Stimulated activated CD8-positive, alpha-beta memory T cell treated with anti-CD3 and anti-CD28 coated beads, Interleukin-12 subunit alpha, Interleukin-12 subunit beta, amount 100 ng/mL, for 24 hours (primary cell): ENCODE data around the gene HSPA12A.

Experiments used
- DNase-seq: peaks from one replicate; pipeline ENCODE4 v3.0.0-alpha.2; 2020; ENCODE audit errors: extremely low read depth

Gene HSPA12A, protein sequence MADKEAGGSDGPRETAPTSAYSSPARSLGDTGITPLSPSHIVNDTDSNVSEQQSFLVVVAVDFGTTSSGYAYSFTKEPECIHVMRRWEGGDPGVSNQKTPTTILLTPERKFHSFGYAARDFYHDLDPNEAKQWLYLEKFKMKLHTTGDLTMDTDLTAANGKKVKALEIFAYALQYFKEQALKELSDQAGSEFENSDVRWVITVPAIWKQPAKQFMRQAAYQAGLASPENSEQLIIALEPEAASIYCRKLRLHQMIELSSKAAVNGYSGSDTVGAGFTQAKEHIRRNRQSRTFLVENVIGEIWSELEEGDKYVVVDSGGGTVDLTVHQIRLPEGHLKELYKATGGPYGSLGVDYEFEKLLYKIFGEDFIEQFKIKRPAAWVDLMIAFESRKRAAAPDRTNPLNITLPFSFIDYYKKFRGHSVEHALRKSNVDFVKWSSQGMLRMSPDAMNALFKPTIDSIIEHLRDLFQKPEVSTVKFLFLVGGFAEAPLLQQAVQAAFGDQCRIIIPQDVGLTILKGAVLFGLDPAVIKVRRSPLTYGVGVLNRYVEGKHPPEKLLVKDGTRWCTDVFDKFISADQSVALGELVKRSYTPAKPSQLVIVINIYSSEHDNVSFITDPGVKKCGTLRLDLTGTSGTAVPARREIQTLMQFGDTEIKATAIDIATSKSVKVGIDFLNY

DNA sequence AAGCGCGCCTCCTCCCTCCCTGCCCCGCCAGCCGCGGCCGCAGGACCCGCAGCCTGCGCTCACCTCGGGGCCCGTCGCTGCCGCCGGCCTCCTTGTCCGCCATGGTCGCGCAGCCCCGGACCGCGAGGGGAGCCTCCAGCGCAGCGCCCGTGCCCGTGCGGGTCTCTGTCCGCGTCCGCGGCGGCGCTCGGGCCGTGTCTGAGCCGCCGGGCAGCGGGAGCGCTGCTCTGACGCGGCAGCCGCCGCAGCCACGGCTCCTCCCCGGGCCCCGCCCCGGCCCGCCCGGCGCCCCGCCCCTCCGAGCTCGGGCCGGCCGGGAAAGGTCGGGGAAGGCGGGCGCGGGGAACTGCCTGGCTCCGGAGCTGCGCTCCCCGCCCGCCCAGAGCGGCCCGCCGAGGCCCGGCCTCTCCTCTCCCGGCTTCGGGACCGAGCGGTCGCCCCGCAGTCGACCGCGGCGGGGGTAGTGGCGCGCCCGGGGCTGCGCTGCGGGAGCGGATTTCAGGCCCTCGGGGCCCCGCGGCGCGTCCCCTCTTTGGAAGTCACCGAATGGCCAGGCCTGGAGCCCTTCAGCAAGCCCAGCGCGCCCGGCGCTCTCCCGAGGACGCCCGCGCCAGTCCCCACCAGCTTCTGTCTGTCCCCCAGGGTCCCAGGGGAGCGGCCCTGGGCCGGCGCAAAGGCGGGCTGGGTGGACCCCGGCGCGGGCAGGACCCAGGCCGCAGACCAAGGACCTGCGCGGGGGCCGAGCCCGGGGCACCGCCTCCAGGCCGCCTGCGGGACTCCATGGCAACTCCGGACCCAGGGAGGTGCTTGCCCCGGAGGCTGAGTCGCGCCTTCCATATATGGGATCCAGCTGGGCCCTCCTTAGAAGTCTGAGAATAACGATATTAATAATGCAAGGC, at the start of gene HSPA12A:
HSPA12A (minus strand) TSS at position 200 of the 899 bp plus-strand sequence; CDS start at position 103, 97 bp downstream.
- DNase-seq, result no peak

DNA sequence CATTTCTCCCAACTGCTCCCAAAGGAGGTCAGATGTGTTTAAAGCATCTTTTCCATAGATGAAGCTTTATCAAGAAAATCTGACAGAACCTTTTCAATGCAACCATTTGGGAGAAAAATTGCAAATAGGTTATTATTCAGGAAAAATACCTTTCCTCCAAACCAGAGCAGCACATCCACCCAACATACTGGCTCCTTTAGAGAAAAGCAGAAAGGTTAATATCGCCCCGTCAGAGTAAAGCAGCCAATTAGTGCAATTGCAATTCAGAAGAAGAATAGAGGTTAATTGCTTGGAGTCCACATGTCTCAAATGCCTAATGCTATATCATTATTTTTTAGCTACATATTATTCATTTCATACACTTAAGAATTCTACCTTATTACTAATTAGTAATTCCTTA, 48.9 kb upstream of the HSPA12A start:
- no peak for DNase-seq

DNA sequence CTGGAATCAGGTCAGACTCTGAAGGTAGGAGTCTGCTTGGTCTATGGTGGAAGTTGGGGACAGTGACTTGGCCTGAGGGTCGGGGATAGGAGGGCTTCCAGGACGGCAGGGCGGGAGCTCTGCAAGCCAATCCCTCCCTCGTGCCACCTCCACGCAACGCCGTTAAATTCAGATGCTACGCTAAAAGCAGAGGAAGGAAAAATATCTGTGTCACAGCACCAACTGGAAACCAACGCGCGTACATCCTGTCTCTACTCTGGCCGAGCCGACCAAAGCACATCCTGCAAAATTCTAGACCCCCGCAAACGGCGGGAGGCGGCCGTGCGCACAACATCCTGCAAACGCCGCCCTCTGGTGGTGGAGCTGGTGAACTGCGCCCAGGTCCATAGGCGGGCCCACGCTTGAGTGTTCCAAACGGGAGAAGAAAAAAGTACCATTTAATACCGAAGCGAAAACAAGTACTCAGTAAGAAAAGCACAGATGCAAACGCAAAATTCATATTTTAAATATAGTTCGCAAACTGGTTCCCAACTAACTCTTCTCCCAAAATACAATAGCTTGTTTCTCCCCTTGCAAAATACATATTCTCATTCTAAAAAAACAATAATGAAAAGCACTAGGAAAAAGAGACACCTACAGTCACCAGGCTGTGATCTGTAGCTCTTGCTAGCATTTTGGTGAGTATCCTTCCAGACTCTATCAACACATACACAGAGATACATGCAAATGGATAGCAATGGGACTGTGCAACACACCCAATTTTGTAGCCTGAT, 45.7 kb upstream of the HSPA12A start:
- DNase-seq, result peak; percentile 49

DNA sequence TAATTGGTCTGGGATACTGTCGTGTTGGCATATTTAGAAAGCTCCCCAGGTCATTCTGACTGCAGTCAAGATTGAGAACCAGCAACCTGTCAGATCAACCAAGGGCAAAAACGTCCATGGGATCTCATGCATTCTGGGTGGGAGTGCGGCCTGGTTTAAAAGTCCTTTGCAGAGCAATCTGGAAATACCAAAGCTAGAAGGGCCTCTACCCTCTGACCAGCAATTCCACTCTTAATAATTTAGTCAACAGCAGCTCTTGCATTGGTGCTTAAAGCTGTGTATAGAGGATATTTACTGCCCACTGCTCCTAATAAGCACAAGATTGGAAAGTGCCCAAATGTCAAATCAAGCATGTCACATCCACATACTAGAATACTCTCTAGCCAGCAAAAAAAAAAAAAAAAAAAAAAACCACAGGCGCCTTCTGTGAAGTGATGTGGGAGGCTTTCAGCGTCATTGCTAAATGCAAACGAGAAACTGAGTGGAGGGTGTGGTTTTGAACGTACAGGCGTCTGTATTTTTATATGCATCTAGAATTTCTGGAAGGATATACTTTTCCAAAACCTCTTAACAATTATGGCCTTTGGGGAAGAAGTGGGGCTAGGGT, 44.8 kb upstream of the HSPA12A start:
- no peak for DNase-seq

DNA sequence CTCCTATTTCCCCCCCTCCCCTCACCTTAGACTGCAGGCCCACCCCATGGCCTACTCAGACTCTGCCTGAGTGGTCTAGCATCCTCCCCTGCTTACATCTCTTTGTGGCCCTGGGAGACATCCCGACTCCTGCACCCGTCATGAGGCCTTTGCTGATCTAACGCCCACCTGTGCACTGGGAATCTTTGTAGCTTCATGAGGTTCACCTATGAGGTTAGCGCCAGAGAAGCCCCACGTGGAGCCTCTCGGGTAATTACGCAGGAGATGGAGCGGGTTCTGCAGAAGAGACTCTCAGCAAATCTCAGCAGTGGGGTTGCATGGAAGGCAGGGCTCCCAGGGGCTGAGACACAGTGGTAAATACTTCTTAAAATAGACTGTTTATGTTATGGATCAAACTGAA, 43.5 kb upstream of the HSPA12A start:
- no peak for DNase-seq

DNA sequence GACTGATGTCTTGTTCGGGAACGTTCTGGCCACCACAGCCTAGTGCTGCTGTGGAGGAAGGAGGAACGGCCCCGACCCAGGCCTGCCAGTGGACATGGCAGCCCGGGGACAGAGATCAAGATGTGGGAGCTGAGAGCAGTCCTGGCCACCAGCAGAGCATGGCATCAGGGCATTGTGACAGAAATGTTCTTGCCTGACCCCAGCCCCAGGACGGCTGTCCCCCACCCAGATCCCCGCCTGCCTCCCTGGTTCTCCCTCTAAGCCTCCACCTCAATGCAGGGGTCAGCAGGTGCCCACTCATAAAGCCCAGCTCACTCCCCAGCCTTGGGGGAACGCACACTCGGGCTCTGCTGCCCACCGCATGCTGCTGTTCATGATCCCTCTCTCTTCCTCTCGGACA, 42.9 kb upstream of the HSPA12A start:
- no peak for DNase-seq

DNA sequence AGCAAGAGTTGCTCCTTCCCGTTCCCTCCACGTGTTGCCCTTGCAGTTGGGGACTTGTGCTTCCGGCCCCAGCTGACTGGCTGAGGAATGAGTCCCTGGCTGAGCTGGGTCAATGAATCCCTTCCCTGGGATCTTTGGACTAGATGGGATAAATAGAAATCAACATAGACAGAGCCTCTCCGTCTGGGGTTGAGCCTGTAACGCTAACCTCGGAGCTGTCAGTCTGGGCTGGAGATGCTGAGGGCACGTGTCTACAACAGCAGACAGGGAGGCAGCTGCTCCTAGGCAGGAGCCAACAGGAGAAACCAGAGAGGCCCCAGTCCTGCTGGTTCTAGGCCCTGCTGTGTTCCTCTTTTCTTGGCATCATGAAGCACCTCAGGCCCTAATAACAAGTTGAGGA, 42.3 kb upstream of the HSPA12A start:
- DNase-seq, result no peak

DNA sequence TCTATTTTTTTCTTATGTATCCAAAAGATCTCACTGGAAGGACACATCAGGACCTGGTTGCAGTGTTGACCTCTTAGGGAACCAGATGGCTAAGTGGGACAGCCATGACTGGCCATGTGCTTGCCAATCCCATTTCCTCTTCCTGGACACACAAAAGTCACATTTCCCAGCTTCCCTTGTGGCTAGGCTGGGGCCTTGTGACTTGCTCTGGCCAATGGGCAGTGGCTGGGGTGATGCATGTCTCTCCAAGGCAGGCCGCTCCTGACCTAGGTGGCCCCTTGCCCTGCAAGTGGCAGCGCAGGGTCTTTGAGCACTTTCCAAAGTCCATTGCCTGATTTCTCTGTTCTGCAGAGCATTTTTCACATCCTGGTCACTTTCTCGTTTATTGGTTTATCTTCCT, 41.7 kb upstream of the HSPA12A start:
- no peak for DNase-seq

DNA sequence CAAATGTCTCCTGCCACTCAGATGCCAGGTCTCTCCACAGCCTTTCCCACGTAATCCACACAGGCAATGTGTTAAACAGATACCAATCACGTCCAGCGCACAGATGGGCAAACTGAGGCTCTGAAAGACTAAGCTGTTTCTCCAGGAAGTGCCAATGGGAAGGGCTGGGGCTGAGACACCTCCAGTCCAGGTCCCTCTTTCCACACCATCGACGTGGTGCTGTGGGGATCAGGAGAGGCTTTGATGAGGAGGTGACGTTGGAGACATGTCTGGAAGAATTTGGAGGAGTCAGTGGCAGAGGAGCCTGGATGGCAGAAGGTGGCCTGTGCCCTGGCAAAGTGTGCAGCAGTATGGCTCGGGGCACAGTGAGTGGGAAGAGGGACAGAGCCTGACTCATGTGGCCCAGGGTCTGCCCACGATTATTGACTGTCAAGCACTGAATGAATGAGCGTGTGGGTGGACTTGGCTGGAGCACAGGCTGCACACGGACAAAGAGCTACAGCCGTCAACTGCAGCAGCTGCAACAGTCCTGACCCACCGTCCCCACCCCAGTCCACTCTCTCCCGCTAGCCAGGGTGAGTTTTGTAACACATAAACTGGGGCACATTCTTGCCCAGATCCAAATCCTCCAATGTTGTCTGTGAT, 40.8 kb upstream of the HSPA12A start:
- DNase-seq, result no peak

DNA sequence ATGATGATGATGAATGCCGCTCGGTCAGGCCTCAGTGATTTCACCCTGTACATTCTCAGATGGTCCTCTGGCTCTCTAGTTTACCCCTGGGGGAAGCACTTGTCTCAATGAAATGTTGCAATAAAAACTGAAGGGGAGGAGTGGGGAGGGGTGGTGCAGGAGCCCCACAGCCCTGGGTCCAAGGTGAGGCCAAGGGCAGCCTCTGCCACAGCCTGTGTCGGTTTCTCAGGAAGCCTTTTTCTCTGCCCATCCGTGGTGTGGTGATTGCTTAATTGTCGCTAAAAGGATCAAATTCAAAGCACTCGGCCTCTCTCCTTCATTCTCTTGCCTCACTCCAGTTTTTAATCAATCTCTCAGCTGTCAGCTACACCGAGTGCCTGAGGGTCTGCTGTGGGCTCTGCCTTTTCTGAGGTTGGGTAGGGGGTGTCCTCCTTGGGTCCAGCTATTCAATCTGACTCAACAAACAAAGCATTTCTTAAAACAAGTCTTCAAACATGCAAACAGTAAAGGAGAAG, 39.1 kb upstream of the HSPA12A start:
- DNase-seq, result no peak

DNA sequence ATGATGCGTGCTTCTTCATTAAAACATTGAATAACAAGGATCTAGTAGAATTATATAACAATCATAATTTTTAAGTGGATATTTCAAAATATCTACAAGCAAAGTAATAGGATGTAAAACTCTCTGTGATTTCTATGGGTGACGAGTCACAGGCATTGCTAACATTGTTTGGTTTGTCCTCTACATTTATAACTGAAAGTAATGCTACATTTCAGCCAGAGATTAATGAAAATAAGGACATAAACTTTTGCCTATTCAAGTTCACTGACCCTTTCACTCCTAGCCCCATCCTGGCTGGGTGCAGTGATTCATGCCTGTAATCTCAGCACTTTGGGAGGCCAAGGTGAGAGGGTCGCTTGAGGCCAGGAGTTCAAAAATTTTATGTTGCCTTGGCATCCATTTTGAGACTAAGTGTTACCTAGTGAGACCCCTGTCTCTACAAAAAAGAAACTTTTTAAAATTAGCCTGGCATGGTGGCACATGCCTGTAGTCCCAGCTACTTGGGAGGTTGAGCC, 38.4 kb upstream of the HSPA12A start:
- no peak for DNase-seq

DNA sequence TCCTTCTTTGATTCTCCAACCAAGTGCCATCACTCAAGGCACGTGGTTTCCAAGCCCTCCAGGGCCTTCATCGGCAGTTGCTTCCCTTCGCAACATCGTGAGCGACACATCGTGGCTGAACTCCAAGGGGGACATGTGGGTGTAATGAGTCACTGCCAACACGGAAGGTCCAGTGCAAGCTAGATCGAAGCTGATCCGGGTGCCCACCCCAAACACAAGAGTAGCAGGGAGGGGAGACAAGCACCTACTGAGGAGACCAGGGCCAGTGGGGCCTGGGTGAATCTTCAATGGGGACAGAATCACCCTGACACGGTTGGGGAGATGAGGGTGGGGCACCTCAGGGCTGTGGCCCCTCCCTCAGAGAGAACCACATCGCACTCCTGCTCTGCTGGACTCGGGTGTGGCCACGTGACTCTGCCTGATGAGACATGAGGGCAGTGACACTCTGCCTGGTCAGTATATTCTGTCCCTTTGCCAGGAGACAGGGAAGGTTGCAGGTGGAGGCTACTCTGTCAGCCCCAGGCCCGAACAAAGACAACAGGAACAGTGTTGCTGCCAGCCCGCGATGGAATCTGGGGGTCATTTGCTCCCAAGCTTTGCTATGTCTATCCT, 36.8 kb upstream of the HSPA12A start:
- no peak for DNase-seq

DNA sequence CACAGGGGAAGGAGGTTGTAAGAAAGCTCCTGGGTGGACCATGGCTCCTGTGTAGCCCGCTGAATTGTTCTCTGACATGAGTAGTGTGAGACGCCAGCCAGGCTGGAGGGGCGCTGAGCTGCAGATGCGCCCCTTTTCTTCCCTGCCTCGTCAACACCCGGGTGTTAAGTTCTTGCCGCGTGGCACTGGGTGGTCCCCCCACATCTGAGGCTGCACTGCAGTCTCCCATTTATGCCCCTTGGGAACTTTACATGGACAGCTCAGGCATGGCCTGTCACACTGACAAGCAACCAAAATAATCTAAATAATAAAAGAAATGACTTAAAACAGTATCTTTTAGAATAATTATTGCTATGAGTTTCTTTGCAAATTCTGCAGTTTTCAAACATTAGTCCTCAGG, 34.6 kb upstream of the HSPA12A start:
- no peak for DNase-seq

DNA sequence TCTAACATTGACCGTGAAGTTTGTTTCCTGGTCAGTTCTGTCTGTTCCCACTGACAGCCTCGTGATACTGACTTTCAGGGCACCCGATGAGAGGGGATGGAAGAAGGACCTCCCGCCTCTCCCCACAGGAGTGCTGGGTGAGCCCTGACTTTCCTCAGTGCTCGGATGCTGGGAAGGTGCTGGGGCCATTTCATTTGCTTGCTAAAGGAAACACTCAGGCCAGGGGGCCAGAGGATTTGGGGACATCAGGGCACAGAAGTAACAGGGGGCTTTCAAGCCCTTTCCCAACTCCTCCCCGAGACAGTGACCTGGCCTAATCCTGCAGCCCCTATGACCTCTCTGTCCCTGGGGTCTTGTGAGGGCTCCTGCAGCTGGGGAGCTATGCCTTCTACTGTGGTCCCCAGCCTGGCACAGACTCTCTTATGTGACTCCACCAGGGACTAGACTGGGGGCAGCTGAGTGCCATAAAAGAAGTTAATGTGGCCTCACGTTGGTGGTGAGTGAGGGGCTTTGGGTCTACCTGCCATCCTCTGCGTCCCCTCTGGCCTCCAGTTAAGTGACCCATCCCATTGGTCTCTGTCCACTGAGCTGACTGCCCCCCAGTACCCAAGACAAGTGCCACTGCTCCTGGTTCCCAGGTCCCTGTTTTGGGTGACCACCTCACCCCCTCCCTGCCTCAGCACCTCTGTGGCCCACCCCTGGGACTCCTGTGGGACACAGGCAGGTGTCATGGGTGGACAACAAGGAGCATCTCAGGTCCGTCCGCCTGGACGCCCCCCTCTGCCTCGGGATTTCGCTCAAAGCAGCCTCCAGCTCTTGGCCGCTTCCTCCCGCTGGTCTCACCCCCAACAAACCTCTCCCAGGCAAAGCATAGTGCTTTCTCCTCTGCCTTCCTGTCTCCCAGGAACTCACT, 33.4 kb upstream of the HSPA12A start:
- no peak for DNase-seq

DNA sequence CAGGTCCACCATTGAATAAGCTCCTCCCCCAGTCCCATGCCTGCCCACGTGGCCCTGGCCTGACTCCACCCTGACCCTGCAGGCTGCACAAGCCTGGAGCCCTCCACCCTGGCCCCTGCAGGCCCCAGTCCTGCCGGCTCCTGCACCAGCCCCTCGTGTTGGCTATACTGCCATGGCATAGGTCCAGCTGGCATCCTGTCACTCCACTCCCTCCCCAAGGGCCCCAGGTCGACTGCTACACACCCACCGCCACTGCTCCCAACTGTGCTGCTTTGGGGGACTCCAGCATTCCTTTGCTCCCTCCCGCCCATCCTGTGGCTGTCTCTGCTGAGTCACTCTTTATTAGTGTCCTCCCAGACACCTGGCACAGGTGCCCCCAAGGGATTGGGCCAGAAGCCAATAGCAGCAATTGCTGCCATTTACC, 32.4 kb upstream of the HSPA12A start:
- DNase-seq, result no peak

DNA sequence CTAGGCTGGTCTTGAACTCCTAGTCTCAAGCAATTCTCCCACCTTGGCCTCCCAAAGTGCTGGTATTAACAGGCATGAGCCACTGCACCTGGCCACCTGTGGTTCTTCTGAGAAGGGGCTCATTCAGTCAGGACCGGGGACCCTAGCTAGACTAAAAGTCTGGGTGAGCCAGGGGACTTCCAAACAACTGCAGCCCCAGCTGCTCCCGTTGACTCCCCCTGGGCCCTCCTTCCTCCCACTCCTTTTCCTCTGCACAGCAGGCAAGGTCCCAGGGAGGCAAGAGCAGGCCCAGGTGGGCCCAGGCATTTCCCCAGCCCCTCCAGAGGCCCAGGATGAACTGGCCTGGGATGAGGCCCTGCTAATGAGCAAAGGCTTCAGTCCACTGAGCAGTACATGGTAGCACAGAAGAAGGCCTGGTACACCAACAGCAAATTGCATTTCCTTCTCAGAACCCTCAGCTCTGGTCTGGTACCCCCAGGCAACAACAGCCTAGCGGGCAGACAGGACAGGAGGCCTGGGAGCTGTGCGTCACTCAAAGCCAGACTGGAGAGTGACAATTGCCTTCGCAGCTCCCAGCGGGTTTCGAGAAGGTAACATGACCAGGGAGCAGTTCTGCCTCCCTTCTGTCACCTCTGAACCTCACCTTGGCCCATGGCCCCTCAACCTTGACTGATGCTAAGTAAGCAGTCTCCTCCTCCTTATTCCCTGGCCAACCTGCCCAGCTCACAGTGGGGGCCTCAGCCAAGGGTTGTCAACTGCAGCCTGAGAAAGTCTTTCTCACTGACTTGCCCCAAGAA, 30.7 kb upstream of the HSPA12A start:
- DNase-seq, result no peak

DNA sequence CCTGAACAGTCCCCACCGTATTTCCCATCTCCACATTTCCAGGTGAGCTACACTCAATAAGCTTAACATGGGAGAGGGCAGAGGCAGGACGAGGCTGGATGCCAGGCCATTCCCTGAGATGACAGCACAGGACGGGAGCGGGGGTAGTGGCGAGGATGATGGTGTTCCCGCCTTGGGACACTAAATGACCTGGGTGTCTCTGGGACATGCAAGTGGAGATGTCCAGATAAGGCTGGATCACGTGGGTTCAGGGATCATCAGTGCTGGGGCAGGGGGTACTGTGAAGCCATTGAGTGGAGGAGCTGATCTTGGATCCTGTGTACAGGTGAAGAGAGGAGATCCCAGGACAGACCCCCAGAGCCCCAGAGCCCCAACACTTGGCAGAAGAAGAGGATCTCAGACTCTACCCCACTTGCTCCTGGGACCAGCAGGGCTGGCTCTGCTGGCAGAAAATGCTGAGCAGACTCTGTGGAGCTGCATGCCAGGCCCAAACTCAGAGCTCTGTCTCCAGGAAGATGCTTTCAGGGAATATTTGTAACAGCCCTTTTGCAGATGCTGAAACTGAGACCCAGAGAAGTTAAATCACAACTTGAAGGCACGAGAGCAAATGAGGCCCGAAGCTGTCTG, 29.7 kb upstream of the HSPA12A start:
- DNase-seq, result no peak
